H1 (cell line): ENCODE results near the gene STAG1. TPM values are rescaled to one million over a fixed set of nuclear protein-coding genes. Genes with fewer than 3 reads are reported as not detected.

Experiments
- CTCF ChIA-PET: fragments of 300-600 bp; sonication (Branson Sonifier 250); formaldehyde crosslinking; loops from one replicate; lab custom pipeline; 2021; ENCODE audit not compliant: partially characterized antibody; lab: Charles Lee
- POLR2A ChIA-PET: fragments of 300-600 bp; sonication (Branson Sonifier 250); formaldehyde crosslinking; loops from one replicate; lab custom pipeline; 2021; ENCODE audit warnings: inconsistent platforms; ENCODE audit not compliant: partially characterized antibody; lab: Charles Lee
- DNase-seq, 2 experiments: peaks; one replicate each; pipeline versions ENCODE4 v3.0.0 to v3.0.0-alpha.2; 2010 to 2022; ENCODE audit warnings: low spot score in 2 of 2, low read depth in 1 of 2, mixed read lengths in 1 of 2
- FAIRE-seq: peaks from 2 replicates; lab custom pipeline; 2011; peaks lifted over from hg19 to GRCh38; lab: Jason Lieb, UNC
- H2AFZ ChIP-seq: 2 replicates; pipeline ENCODE4 v1.8.1; 2012; ENCODE audit warnings: low read length, inconsistent platforms
- H2AK5ac ChIP-seq: 2 replicates; pipeline ENCODE4 v1.6.1; 2013; ENCODE audit warnings: low read depth, low read length
- H2BK120ac ChIP-seq: replicated peaks from 2 replicates; pipeline ENCODE3; 2013; ENCODE audit warnings: low read depth, low read length, inconsistent platforms
- H2BK12ac ChIP-seq: 2 replicates; pipeline ENCODE4 v1.6.1; 2013; ENCODE audit warnings: low read depth, low read length
- H2BK15ac ChIP-seq: 2 replicates; pipeline ENCODE4 v1.6.1; 2013; ENCODE audit warnings: low read length
- H2BK20ac ChIP-seq: 2 replicates; pipeline ENCODE4 v1.6.1; 2013; ENCODE audit warnings: low read length
- H2BK5ac ChIP-seq: 2 replicates; pipeline ENCODE4 v1.6.1; 2013; ENCODE audit warnings: low read depth, low read length
- H3K14ac ChIP-seq: 2 replicates; pipeline ENCODE4 v1.6.1; 2013; ENCODE audit warnings: inconsistent platforms; ENCODE audit not compliant: insufficient read length
- H3K18ac ChIP-seq: 2 replicates; pipeline ENCODE4 v1.6.1; 2013; ENCODE audit warnings: low read length; ENCODE audit errors: extremely low read depth
- H3K23ac ChIP-seq: 2 replicates; pipeline ENCODE4 v1.6.1; 2013; ENCODE audit warnings: inconsistent platforms; ENCODE audit not compliant: insufficient read length
- H3K23me2 ChIP-seq: 2 replicates; pipeline ENCODE4 v1.6.1; 2013; ENCODE audit warnings: low read depth, low read length
- H3K27ac ChIP-seq: 2 replicates; pipeline ENCODE4 v1.6.1; 2011; ENCODE audit warnings: low read depth, low read length, inconsistent platforms
- H3K27me3 ChIP-seq, 4 experiments: replicated peaks in 1 of 4; 1 replicate in 1 of 4; 2 replicates in 3 of 4; pipeline versions ENCODE4 v1.6.1 to v1.8.1; 2011 to 2013; ENCODE audit warnings: low read length in 3 of 4, mild to moderate bottlenecking in 3 of 4, inconsistent platforms in 2 of 4, mixed read lengths in 2 of 4, moderate library complexity in 1 of 4; ENCODE audit not compliant: control insufficient read depth in 3 of 4, insufficient read depth in 3 of 4; ENCODE audit errors: extremely low read depth in 1 of 4
- H3K36me3 ChIP-seq, 4 experiments: 2 replicates each; pipeline versions ENCODE4 v1.6.1 to v1.8.1; 2011 to 2013; ENCODE audit warnings: mild to moderate bottlenecking in 4 of 4, low read length in 3 of 4, moderate library complexity in 2 of 4, control low read depth in 1 of 4, inconsistent platforms in 1 of 4; ENCODE audit not compliant: insufficient read depth in 4 of 4, control insufficient read depth in 2 of 4
- H3K4ac ChIP-seq: replicated peaks from 2 replicates; pipeline ENCODE3; 2013; ENCODE audit warnings: low read length, low read depth, mixed read lengths, inconsistent platforms; ENCODE audit not compliant: insufficient read length
- H3K4me1 ChIP-seq, 4 experiments: replicated peaks in 1 of 4; 1 replicate in 1 of 4; 2 replicates in 3 of 4; pipeline versions ENCODE4 v1.6.1 to v1.8.1; 2011 to 2013; ENCODE audit warnings: low read length in 3 of 4, inconsistent platforms in 2 of 4, mixed read lengths in 1 of 4; ENCODE audit not compliant: insufficient read depth in 4 of 4, control insufficient read depth in 3 of 4
- H3K4me2 ChIP-seq, 2 experiments: 2 replicates each; pipeline versions ENCODE4 v1.6.1 to v1.8.1; 2011 to 2013; ENCODE audit warnings: low read depth in 2 of 2, low read length in 2 of 2, control low read depth in 1 of 2, inconsistent platforms in 1 of 2, mild to moderate bottlenecking in 1 of 2; ENCODE audit not compliant: insufficient read depth in 1 of 2
- H3K4me3 ChIP-seq, 4 experiments: fragments of 200-600, 300-600 bp in 1 of 4; sonication (generic), shearing (Covaris generic), sonication (Bioruptor Twin) in 1 of 4; 2 replicates each; pipeline versions ENCODE4 v1.5.1 to v1.8.1; 2011 to 2016; ENCODE audit warnings: low read length in 4 of 4, low read depth in 3 of 4, control low read depth in 2 of 4, inconsistent platforms in 2 of 4, mild to moderate bottlenecking in 2 of 4, mixed read lengths in 1 of 4, moderate library complexity in 1 of 4; ENCODE audit not compliant: insufficient read depth in 2 of 4; ENCODE audit errors: extremely low read depth in 1 of 4
- H3K56ac ChIP-seq: replicated peaks from 2 replicates; pipeline ENCODE3; 2013; ENCODE audit warnings: low read depth, mild to moderate bottlenecking, mixed read lengths, low read length, inconsistent platforms; ENCODE audit not compliant: insufficient read length
- H3K79me1 ChIP-seq: 2 replicates; pipeline ENCODE4 v1.6.1; 2013; ENCODE audit warnings: low read depth, low read length, control low read depth
- H3K79me2 ChIP-seq, 2 experiments: 2 replicates each; pipeline versions ENCODE4 v1.6.1 to v1.8.1; 2012 to 2013; ENCODE audit warnings: low read length in 2 of 2, mild to moderate bottlenecking in 2 of 2, inconsistent platforms in 1 of 2; ENCODE audit not compliant: insufficient read depth in 2 of 2, control insufficient read depth in 1 of 2
- H3K9ac ChIP-seq, 4 experiments: replicated peaks in 1 of 4; 1 replicate in 1 of 4; 2 replicates in 3 of 4; pipeline versions ENCODE4 v1.6.1 to v1.8.1; 2011 to 2013; ENCODE audit warnings: low read depth in 3 of 4, low read length in 3 of 4, control low read depth in 2 of 4, mild to moderate bottlenecking in 2 of 4, moderate library complexity in 2 of 4, inconsistent platforms in 1 of 4; ENCODE audit errors: extremely low read depth in 1 of 4
- H3K9me3 ChIP-seq, 2 experiments: 2 replicates each; pipeline versions ENCODE4 v1.6.1 to v1.8.1; 2012 to 2013; ENCODE audit warnings: mild to moderate bottlenecking in 2 of 2, moderate library complexity in 2 of 2, control low read depth in 1 of 2, inconsistent platforms in 1 of 2, low read depth in 1 of 2, low read length in 1 of 2, mixed read lengths in 1 of 2; ENCODE audit not compliant: insufficient read depth in 2 of 2
- H4K20me1 ChIP-seq, 2 experiments: replicated peaks in 1 of 2; 2 replicates each; pipeline versions ENCODE3 to v1.8.1; 2011 to 2013; ENCODE audit warnings: inconsistent platforms in 2 of 2, low read length in 2 of 2, mild to moderate bottlenecking in 1 of 2; ENCODE audit not compliant: insufficient read depth in 2 of 2, control insufficient read depth in 1 of 2
- H4K5ac ChIP-seq: 2 replicates; pipeline ENCODE4 v1.6.1; 2013; ENCODE audit warnings: low read length, low read depth, mixed read lengths, inconsistent platforms; ENCODE audit not compliant: insufficient read length
- H4K8ac ChIP-seq: 2 replicates; pipeline ENCODE4 v1.8.0; 2013; ENCODE audit warnings: mild to moderate bottlenecking, moderate library complexity, low read length, inconsistent platforms; ENCODE audit not compliant: insufficient read depth; ENCODE audit errors: extremely low read depth
- H4K91ac ChIP-seq: replicated peaks from 2 replicates; pipeline ENCODE3; 2013; ENCODE audit warnings: low read length, mixed read lengths, inconsistent platforms; ENCODE audit not compliant: insufficient read length
- CHD1 ChIP-seq: IDR thresholded peaks from 2 replicates; pipeline ENCODE4 v1.6.1; 2012; ENCODE audit warnings: low read depth, low read length, improper control_type of control experiment
- EZH2 ChIP-seq: fragments of 200-600 bp; sonication (generic); IDR thresholded peaks from 2 replicates; pipeline ENCODE4 v1.7.1; 2012; ENCODE audit warnings: low read depth, mild to moderate bottlenecking, moderate library complexity, low read length, inconsistent platforms; ENCODE audit not compliant: severe bottlenecking
- JUND ChIP-seq: IDR thresholded peaks from 2 replicates; pipeline ENCODE4 v1.6.1; 2011; ENCODE audit warnings: mild to moderate bottlenecking, improper control_type of control experiment, low read length
- RFX5 ChIP-seq: IDR thresholded peaks from 2 replicates; pipeline ENCODE4 v1.6.1; 2011; ENCODE audit warnings: low read depth, low read length, improper control_type of control experiment, borderline replicate concordance
- TBP ChIP-seq: IDR thresholded peaks from 2 replicates; pipeline ENCODE4 v1.6.1; 2011; ENCODE audit warnings: low read depth, low read length, improper control_type of control experiment
- WGBS, 2 experiments: shearing (Covaris generic) in 1 of 2; methylation state at CpG; one replicate each; pipeline versions ENCODE4 v1.1.6 to v1.1.7; 2013 to 2015; ENCODE audit warnings: low lambda C conversion rate in 2 of 2, mixed read lengths in 2 of 2, inconsistent platforms in 1 of 2, low coverage in 1 of 2, missing lambda C conversion rate in 1 of 2; ENCODE audit not compliant: insufficient replicate concordance in 2 of 2, insufficient coverage in 1 of 2, insufficient read length in 1 of 2; ENCODE audit errors: extremely low coverage in 1 of 2, missing lambda C conversion rate in 1 of 2; 5-methylcytosine and 5-hydroxymethylcytosine counted together
- polyA plus RNA-seq, 7 experiments: library from polyadenylated mRNA; depleted of rRNA in 3 of 7; stranded (reverse) in 5 of 7; unstranded in 2 of 7; fragments of >200 nt in 5 of 7; fragments of 200-250 nt in 2 of 7; gene quantifications; 1 replicate in 5 of 7; 2 replicates in 1 of 7; 4 replicates in 1 of 7; pipeline versions ENCODE4 v1.2.1 to v1.2.3, GENCODE V29; 2011 to 2013; ENCODE audit warnings: missing spikeins in 2 of 7, mixed read lengths in 2 of 7
- total RNA-seq: library from RNA; stranded (reverse); fragmentation: NEBNext Ultra II Directional; extraction: Animal tissue kit (Norgen Biotek cat#: 25700); gene quantifications from 2 replicates; pipeline ENCODE4 v1.2.1, GENCODE V29; 2021
- TF ChIP-seq, protein P1 (sequence below): IDR thresholded peaks from 2 replicates; pipeline ENCODE4 v1.6.1; 2012; ENCODE audit warnings: inconsistent platforms
- TF ChIP-seq, protein P2 (sequence below), 3 experiments: IDR thresholded peaks; 1 replicate in 2 of 3; 2 replicates in 1 of 3; pipeline versions ENCODE4 v1.5.1 to v1.6.1; 2011; ENCODE audit warnings: low read length in 3 of 3, mild to moderate bottlenecking in 3 of 3, inconsistent platforms in 2 of 3, low read depth in 1 of 3, moderate library complexity in 1 of 3; ENCODE audit not compliant: insufficient read depth in 1 of 3; ENCODE audit errors: control extremely low read depth in 1 of 3

STAG1 gene
- total and polyA plus RNA-seq, 2 of the 8 experiments (the other 6 are each of a cell fraction or from before 2014, with no cell fraction given): 4.6 to 23.4 TPM

DNA sequence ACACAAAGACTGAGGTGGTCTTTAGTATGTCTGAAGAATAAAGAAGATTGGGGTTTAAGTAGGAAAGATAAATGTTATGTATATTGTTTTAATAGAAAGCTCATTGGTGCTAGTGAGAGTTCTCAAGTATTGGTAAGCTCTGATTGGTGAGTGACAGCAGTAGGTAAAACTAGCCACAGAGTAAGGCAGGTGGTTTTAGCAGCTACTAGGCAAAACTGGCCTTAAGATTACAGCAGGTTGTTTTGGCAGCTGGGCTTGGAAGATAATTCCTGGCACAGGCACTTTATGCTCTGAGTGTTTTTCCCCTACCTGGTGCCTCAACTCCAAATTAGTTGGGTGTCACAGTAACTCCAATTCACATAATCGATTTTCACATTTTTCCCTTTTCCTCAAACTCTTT is 66.3 kb downstream of the STAG1 start:
- H3K23ac ChIP-seq: no peak overlapping the region
- H3K14ac ChIP-seq: no peak overlapping the region
- H3K36me3 ChIP-seq: no peaks in the 10 kb centered on the region
- ChIA-PET POLR2A (interaction anchor here (1.1 kb wide), 1 partner anchor 66 kb away, joined by 3 read pairs; no protein-coding TSS in a partner anchor), CTCF (interaction anchor here (0.7 to 1.4 kb wide), 4 partner anchors 10 to 66 kb away, joined by 3 to 5 read pairs (median 3); partner anchors contain the start of gene STAG1)
- no peak overlapping the region for H2BK12ac ChIP-seq
- no peak overlapping the region for H4K5ac ChIP-seq
- no peak overlapping the region for H2BK5ac ChIP-seq
- DNase-seq (no peak), FAIRE-seq (peak; percentile 42)
- no peaks in the 10 kb centered on the region for H3K9me3 ChIP-seq
- 60 to 100% methylated on average over 1 of the region's 1 CpG for WGBS, 2 experiments
- H4K20me1 ChIP-seq: no peaks in the 10 kb centered on the region
- H3K4me3 ChIP-seq: no peak overlapping the region
- no peak overlapping the region for H3K27ac ChIP-seq
- H2AK5ac ChIP-seq: no peak overlapping the region
- no peak overlapping the region for H2BK20ac ChIP-seq
- H3K23me2 ChIP-seq: no peaks in the 10 kb centered on the region
- H3K79me1 ChIP-seq: peaks cover 2% of the 10 kb centered on the region; the same call in 1 of the 2 replicates
- H3K9ac ChIP-seq: no peak overlapping the region
- peaks cover 0 to 3% (median 0%) of the 10 kb centered on the region in 4 experiments; a peak in 1 of 7 replicates for H3K4me1 ChIP-seq
- no peak overlapping the region for H3K56ac ChIP-seq
- H4K8ac ChIP-seq: no peak overlapping the region
- no peak overlapping the region for H3K18ac ChIP-seq
- H2BK120ac ChIP-seq: no peak overlapping the region
- peaks cover 0 to 64% of the 10 kb centered on the region in 2 experiments; a peak in 2 of 4 replicates for H3K79me2 ChIP-seq
- no peaks in the 10 kb centered on the region for H3K27me3 ChIP-seq
- TF ChIP-seq TBP (no peak), JUND (no peak), CHD1 (no peak), EZH2 (no peak), RFX5 (no peak)
- TF ChIP-seq, protein P1, sequence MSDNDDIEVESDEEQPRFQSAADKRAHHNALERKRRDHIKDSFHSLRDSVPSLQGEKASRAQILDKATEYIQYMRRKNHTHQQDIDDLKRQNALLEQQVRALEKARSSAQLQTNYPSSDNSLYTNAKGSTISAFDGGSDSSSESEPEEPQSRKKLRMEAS: no peak
- TF ChIP-seq, protein P2, sequence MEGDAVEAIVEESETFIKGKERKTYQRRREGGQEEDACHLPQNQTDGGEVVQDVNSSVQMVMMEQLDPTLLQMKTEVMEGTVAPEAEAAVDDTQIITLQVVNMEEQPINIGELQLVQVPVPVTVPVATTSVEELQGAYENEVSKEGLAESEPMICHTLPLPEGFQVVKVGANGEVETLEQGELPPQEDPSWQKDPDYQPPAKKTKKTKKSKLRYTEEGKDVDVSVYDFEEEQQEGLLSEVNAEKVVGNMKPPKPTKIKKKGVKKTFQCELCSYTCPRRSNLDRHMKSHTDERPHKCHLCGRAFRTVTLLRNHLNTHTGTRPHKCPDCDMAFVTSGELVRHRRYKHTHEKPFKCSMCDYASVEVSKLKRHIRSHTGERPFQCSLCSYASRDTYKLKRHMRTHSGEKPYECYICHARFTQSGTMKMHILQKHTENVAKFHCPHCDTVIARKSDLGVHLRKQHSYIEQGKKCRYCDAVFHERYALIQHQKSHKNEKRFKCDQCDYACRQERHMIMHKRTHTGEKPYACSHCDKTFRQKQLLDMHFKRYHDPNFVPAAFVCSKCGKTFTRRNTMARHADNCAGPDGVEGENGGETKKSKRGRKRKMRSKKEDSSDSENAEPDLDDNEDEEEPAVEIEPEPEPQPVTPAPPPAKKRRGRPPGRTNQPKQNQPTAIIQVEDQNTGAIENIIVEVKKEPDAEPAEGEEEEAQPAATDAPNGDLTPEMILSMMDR (IDR thresholded peaks at IDR 0.05; ENCODE audit: control extremely low read depth in 1 of 3, insufficient read depth in 1 of 3, low read depth in 1 of 3, low read length in 3 of 3): no peak
- no peak overlapping the region for H2BK15ac ChIP-seq
- H2AFZ ChIP-seq: no peak overlapping the region
- H3K4ac ChIP-seq: no peak overlapping the region
- no peak overlapping the region for H3K4me2 ChIP-seq
- no peak overlapping the region for H4K91ac ChIP-seq
